ENCODE measurements around the gene TUBB3.
A peak's percentile ranks its signal among the peaks of the same experiment; 100 is the strongest.

Gene TUBB3

DNA sequence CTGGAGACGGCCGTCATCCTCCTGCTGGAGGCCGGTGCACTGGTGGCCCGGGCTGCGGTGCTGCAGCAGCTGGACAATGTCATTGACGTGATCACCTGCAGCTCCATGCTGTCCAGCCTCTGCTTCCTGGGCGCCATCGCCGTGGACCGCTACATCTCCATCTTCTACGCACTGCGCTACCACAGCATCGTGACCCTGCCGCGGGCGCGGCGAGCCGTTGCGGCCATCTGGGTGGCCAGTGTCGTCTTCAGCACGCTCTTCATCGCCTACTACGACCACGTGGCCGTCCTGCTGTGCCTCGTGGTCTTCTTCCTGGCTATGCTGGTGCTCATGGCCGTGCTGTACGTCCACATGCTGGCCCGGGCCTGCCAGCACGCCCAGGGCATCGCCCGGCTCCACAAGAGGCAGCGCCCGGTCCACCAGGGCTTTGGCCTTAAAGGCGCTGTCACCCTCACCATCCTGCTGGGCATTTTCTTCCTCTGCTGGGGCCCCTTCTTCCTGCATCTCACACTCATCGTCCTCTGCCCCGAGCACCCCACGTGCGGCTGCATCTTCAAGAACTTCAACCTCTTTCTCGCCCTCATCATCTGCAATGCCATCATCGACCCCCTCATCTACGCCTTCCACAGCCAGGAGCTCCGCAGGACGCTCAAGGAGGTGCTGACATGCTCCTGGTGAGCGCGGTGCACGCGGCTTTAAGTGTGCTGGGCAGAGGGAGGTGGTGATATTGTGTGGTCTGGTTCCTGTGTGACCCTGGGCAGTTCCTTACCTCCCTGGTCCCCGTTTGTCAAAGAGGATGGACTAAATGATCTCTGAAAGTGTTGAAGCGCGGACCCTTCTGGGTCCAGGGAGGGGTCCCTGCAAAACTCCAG lies 3.4 kb upstream of the TUBB3 start:
- DNase-seq (ENCODE audit: low read depth, low spot score) = no peak
- TF ChIP-seq FOXP2 (optimal IDR thresholded peaks at IDR 0.05; ENCODE audit: control extremely low read depth, extremely low read length, insufficient read depth) = no peak
- no peak for TF ChIP-seq POLR2AphosphoS5 (IDR thresholded peaks at IDR 0.05; ENCODE audit: borderline replicate concordance, low read depth, low read length)
- H3K9ac ChIP-seq (ENCODE audit: insufficient read length) = no peak overlapping the region
- no peak overlapping the region for H3K27ac ChIP-seq
- H3K9me3 ChIP-seq (ENCODE audit: low read depth, low read length) = no peaks in the 10 kb centered on the region
- H3K4me3 ChIP-seq = peak overlapping the region; percentile 43; the same call in 1 of the 2 replicates
- H3K36me3 ChIP-seq (ENCODE audit: insufficient read depth, low read length) = no peaks in the 10 kb centered on the region

GRCh38 chr16:89920723-89921122 lies 2.4 kb upstream of the TUBB3 start:
- TF ChIP-seq EZH2 (IDR thresholded peaks at IDR 0.05) (no peak), POLR2AphosphoS5 (IDR thresholded peaks at IDR 0.05; ENCODE audit: borderline replicate concordance, low read depth, low read length) (no peak), FOXP2 (optimal IDR thresholded peaks at IDR 0.05; ENCODE audit: control extremely low read depth, extremely low read length, insufficient read depth) (no peak)
- peak overlapping the region; percentile 28; the same call in 1 of the 2 replicates for H3K4me3 ChIP-seq
- no peak overlapping the region for H3K27ac ChIP-seq
- DNase-seq (ENCODE audit: low read depth, low spot score) = no peak
- H3K9ac ChIP-seq (ENCODE audit: insufficient read length) = no peak overlapping the region
- H3K9me3 ChIP-seq (ENCODE audit: low read depth, low read length) = no peaks in the 10 kb centered on the region
- H3K36me3 ChIP-seq (ENCODE audit: insufficient read depth, low read length) = no peaks in the 10 kb centered on the region

- Histone ChIP-seq H3K36me3 (ENCODE audit: insufficient read depth, low read length) (no peaks in the 10 kb centered on the region), H3K4me3 (peak overlapping the region; percentile 85), H3K9ac (ENCODE audit: insufficient read length) (no peak overlapping the region), H3K9me3 (ENCODE audit: low read depth, low read length) (no peaks in the 10 kb centered on the region), H3K27ac (no peak overlapping the region)
- no peak for TF ChIP-seq POLR2AphosphoS5 (IDR thresholded peaks at IDR 0.05; ENCODE audit: borderline replicate concordance, low read depth, low read length)
- TF ChIP-seq FOXP2 (optimal IDR thresholded peaks at IDR 0.05; ENCODE audit: control extremely low read depth, extremely low read length, insufficient read depth) = no peak
- TF ChIP-seq EZH2 (IDR thresholded peaks at IDR 0.05) = no peak
- no peak for DNase-seq (ENCODE audit: low read depth, low spot score)
Measured at GRCh38 chr16:89921131-89921701, 1.9 kb upstream of the TUBB3 start.

- Histone ChIP-seq H3K9me3 (ENCODE audit: low read depth, low read length) (no peaks in the 10 kb centered on the region), H3K36me3 (ENCODE audit: insufficient read depth, low read length) (no peaks in the 10 kb centered on the region), H3K27ac (peak overlapping the region; percentile 67; the same call in 1 of the 2 replicates), H3K4me3 (peak overlapping the region; percentile 85), H3K9ac (ENCODE audit: insufficient read length) (peak overlapping the region; percentile 66)
- TF ChIP-seq FOXP2 (optimal IDR thresholded peaks at IDR 0.05; ENCODE audit: control extremely low read depth, extremely low read length, insufficient read depth) (no peak), POLR2AphosphoS5 (IDR thresholded peaks at IDR 0.05; ENCODE audit: borderline replicate concordance, low read depth, low read length) (no peak), EZH2 (IDR thresholded peaks at IDR 0.05) (no peak)
- no peak for DNase-seq (ENCODE audit: low read depth, low spot score)
Measured at GRCh38 chr16:89921702-89922476, 1.3 kb upstream of the TUBB3 start.

- Histone ChIP-seq H3K9ac (ENCODE audit: insufficient read length) (peak overlapping the region; percentile 66), H3K27ac (peak overlapping the region; percentile 64; the same call in 1 of the 2 replicates)
- no peak for DNase-seq (ENCODE audit: low read depth, low spot score)
Measured at GRCh38 chr16:89922477-89922883, 662 bp upstream of the TUBB3 start.

DNA sequence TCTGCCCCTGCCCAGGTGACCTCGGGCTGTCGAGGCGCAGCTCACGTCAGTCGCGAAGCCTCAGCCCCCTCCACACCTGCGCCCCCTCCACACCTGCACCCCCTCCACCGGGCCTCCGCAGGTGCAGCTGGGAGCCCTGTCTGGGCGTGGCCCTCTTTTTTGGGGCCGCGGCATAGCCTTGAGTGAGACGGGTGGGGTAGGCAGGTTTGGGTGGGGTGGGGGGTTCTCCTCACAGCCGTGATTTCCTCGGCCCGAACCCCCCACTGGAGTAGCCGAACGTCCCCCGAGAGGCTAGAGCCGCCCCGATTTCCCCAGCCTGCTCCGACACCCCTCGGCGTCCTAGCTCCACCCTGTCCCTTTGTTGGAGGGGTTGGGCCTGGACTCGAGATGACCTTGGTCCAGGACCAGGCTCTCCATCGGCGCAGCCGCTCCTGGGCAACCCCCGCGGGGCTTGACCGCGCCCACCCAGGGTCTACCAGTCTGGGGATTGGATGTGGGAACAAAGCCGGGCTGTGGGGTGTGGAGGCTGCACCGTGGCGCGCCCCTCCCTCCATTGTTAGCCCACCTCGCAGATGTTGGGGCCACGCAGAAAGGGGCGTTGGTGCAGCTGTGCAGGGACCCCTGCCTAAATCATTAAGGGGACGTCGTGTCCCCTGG lies 626 bp downstream of the TUBB3 start:
- Histone ChIP-seq H3K9me3 (ENCODE audit: low read depth, low read length) (no peaks in the 10 kb centered on the region), H3K36me3 (ENCODE audit: insufficient read depth, low read length) (no peaks in the 10 kb centered on the region), H3K27ac (no peak overlapping the region), H3K9ac (ENCODE audit: insufficient read length) (no peak overlapping the region), H3K4me3 (peak overlapping the region; percentile 85)
- no peak for DNase-seq (ENCODE audit: low read depth, low spot score)
- no peak for TF ChIP-seq FOXP2 (optimal IDR thresholded peaks at IDR 0.05; ENCODE audit: control extremely low read depth, extremely low read length, insufficient read depth)
- TF ChIP-seq POLR2AphosphoS5 (IDR thresholded peaks at IDR 0.05; ENCODE audit: borderline replicate concordance, low read depth, low read length) = no peak
- TF ChIP-seq EZH2 (IDR thresholded peaks at IDR 0.05) = no peak

More at GRCh38 chr16:89922477-89922883, 662 bp upstream of the TUBB3 start:
- Histone ChIP-seq H3K4me3 (peak overlapping the region; percentile 85), H3K9me3 (ENCODE audit: low read depth, low read length) (no peaks in the 10 kb centered on the region), H3K36me3 (ENCODE audit: insufficient read depth, low read length) (no peaks in the 10 kb centered on the region)
- no peak for TF ChIP-seq FOXP2 (optimal IDR thresholded peaks at IDR 0.05; ENCODE audit: control extremely low read depth, extremely low read length, insufficient read depth)
- TF ChIP-seq EZH2 (IDR thresholded peaks at IDR 0.05) = no peak
- no peak for TF ChIP-seq POLR2AphosphoS5 (IDR thresholded peaks at IDR 0.05; ENCODE audit: borderline replicate concordance, low read depth, low read length)

DNA sequence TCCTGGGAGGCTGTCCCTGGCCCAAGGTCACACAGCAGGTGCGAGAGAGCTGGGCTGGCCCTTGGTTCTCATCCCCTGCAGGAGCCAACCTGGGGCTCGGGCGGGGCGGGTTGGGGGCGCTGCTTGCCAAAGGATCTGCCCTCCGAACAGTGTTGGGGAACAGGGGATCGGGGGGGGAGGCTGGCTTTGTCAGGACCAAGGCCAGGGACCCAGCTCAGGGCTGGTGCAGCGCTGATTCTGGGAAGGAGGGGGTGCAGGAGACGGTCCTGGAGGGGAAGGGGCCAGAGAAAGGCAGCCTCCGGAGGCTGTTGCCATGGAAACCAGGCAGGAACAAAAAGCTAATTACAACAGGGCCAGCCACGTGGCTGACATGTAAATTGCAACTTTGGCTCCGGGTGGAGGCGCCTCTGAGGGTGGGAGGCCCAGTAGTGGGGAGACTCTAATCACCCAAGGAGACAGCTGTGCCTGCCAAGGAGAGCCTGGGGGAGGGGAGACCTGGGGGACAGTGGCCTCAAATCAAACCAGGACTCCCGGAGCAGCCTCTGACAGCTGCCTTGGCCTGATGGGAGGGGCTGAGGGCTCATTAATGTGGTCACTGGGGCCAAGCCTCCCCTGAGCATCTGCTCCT lies 1.3 kb downstream of the TUBB3 start:
- H3K27ac ChIP-seq = no peak overlapping the region
- peak overlapping the region; percentile 85 for H3K4me3 ChIP-seq
- TF ChIP-seq EZH2 (IDR thresholded peaks at IDR 0.05) (no peak), POLR2AphosphoS5 (IDR thresholded peaks at IDR 0.05; ENCODE audit: borderline replicate concordance, low read depth, low read length) (no peak), FOXP2 (optimal IDR thresholded peaks at IDR 0.05; ENCODE audit: control extremely low read depth, extremely low read length, insufficient read depth) (no peak)

More for the DNA sequence above, 1.3 kb downstream of the TUBB3 start:
- no peak for DNase-seq (ENCODE audit: low read depth, low spot score)
- Histone ChIP-seq H3K9me3 (ENCODE audit: low read depth, low read length) (no peaks in the 10 kb centered on the region), H3K36me3 (ENCODE audit: insufficient read depth, low read length) (no peaks in the 10 kb centered on the region), H3K9ac (ENCODE audit: insufficient read length) (no peak overlapping the region)

Data from SK-N-MC (cell line).